Measurements from ENCODE around the gene IPO11. TPM values are rescaled to one million over a fixed set of nuclear protein-coding genes. Genes with fewer than 3 reads are reported as not detected.
"Not testable (repeated sequence)": the region's sequence is repeated elsewhere in the genome, so short reads cannot be mapped to it uniquely, and the experiment has no call there.

IPO11 gene
- total RNA-seq, 2 donors from 2014 or later: 17.5 to 39.8 TPM

DNA sequence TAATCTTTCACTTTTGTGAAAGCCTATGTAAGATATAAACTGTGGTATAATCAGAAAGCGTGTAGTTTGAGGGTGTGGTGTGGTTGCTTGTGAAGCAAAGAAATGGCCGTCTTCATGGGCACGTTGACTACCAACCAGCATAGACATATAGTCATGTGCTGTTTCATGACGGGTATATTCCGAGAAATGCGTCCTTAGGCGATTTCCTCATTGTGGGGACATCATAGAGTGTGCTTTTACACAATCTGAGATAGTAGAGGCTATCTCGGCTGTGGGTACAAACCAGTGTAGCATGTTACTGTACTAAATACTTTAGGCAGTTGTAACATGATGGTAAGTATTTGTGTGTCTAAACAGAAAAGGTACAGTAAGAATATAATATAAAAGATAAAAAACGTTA is 86.4 kb downstream of the IPO11 start:
- Histone ChIP-seq H3K27me3 (no peaks in the 10 kb centered on the region), H3K4me1 (no peaks in the 10 kb centered on the region), H3K4me3 (no peak overlapping the region), H3K36me3 (no peaks in the 10 kb centered on the region), H3K9ac (ENCODE audit: low read depth in 2 of 2, low read length in 2 of 2) (no peak overlapping the region), H3K9me3 (no peaks in the 10 kb centered on the region), H3K27ac (no peak overlapping the region)
- DNase-seq: no peak
- intact Hi-C loops (cut with DNase I): no loop called here
- TF ChIP-seq, protein P1, sequence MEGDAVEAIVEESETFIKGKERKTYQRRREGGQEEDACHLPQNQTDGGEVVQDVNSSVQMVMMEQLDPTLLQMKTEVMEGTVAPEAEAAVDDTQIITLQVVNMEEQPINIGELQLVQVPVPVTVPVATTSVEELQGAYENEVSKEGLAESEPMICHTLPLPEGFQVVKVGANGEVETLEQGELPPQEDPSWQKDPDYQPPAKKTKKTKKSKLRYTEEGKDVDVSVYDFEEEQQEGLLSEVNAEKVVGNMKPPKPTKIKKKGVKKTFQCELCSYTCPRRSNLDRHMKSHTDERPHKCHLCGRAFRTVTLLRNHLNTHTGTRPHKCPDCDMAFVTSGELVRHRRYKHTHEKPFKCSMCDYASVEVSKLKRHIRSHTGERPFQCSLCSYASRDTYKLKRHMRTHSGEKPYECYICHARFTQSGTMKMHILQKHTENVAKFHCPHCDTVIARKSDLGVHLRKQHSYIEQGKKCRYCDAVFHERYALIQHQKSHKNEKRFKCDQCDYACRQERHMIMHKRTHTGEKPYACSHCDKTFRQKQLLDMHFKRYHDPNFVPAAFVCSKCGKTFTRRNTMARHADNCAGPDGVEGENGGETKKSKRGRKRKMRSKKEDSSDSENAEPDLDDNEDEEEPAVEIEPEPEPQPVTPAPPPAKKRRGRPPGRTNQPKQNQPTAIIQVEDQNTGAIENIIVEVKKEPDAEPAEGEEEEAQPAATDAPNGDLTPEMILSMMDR (IDR thresholded peaks at IDR 0.05): no peak

DNA sequence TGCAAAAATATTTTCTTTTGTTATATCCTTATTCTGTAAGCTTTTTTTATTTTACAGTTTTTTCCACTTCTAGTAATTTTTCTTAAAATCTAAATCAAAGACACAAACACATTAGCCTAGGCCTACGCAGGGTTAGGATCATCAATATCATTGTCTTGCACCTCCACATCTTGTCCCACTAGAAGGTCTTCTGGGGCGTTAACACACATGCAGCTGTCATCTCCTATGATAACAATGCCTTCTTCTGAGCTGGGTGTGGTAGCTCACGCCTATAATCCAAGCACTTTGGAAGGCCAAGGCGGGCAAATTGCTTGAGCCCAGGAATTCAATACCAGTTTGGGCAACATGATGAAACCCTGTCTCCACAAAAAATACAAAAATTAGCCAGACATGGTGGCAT is 87.2 kb downstream of the IPO11 start:
- Histone ChIP-seq H3K36me3 (no peaks in the 10 kb centered on the region), H3K9ac (ENCODE audit: low read depth in 2 of 2, low read length in 2 of 2) (no peak overlapping the region), H3K9me3 (no peaks in the 10 kb centered on the region), H3K4me1 (no peaks in the 10 kb centered on the region), H3K27ac (no peak overlapping the region), H3K27me3 (no peaks in the 10 kb centered on the region), H3K4me3 (no peak overlapping the region)
- intact Hi-C loops (cut with DNase I): no loop called here
- DNase-seq: no peak
- TF ChIP-seq, protein P1 (IDR thresholded peaks at IDR 0.05): no peak

DNA sequence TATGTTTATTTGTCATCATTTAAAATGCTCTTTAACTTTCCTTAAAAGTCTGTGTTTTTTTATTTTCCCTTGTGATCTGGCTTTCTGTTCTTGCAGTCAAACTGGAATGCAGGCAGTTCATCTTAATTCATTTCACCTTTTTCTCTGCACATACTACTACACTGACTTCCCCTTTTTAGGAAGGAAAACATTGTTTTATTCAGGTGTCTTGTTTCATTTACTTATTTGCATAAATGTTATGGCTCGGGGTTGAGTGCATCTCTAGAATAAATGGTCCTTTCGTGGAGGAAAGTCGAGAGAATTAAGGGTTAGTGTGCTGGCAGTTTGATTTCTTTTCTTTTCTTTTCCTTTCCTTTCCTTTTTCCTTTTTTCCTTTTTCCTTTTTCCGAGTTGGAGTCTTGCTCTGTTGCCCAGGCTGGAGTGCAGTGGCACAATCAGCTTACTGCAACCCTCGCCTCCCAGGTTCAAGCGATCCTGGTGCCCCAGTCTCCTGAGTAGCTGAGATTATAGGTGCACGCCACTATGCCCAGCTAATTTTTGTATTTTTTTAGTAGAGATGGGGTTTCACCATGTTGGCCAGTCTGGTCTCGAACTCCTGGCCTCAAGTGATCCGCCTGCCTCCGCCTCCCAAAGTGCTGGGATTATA is 90.0 kb downstream of the IPO11 start:
- no peak for DNase-seq
- no peaks in the 10 kb centered on the region for H3K36me3 ChIP-seq

DNA sequence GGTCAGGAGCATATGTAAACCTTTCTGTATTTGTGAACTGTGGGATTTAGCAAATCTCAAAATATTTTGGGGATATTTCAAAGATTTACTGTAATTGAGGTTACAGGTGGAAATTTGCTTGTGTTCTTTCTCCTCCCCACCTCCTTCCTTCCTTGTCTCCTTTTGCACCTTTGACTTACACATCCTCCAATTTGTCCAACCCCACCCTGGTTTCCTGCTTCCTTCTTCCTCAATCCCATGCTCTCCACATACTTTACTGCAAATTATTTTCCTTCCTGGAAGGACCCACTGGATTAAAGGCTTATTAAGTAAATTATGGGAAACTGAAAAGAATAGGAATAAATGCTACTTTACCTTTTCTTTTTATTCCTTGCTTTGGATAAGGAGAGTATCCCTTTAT is 91.6 kb downstream of the IPO11 start:
- Histone ChIP-seq H3K27me3 (no peaks in the 10 kb centered on the region), H3K9ac (ENCODE audit: low read depth in 2 of 2, low read length in 2 of 2) (no peak overlapping the region), H3K27ac (no peak overlapping the region), H3K4me3 (no peak overlapping the region), H3K36me3 (no peaks in the 10 kb centered on the region), H3K9me3 (no peaks in the 10 kb centered on the region), H3K4me1 (no peaks in the 10 kb centered on the region)
- intact Hi-C loops (cut with DNase I): no loop called here
- TF ChIP-seq, protein P1 (IDR thresholded peaks at IDR 0.05): no peak
- no peak for DNase-seq

More for the DNA sequence above, 90.0 kb downstream of the IPO11 start:
- intact Hi-C loops (cut with DNase I): no loop called here
- Histone ChIP-seq H3K4me1 (no peaks in the 10 kb centered on the region), H3K27ac (no peak overlapping the region), H3K9ac (ENCODE audit: low read depth in 2 of 2, low read length in 2 of 2) (no peak overlapping the region), H3K27me3 (no peaks in the 10 kb centered on the region), H3K9me3 (no peaks in the 10 kb centered on the region), H3K4me3 (no peak overlapping the region)
- TF ChIP-seq, protein P1 (IDR thresholded peaks at IDR 0.05): no peak

DNA sequence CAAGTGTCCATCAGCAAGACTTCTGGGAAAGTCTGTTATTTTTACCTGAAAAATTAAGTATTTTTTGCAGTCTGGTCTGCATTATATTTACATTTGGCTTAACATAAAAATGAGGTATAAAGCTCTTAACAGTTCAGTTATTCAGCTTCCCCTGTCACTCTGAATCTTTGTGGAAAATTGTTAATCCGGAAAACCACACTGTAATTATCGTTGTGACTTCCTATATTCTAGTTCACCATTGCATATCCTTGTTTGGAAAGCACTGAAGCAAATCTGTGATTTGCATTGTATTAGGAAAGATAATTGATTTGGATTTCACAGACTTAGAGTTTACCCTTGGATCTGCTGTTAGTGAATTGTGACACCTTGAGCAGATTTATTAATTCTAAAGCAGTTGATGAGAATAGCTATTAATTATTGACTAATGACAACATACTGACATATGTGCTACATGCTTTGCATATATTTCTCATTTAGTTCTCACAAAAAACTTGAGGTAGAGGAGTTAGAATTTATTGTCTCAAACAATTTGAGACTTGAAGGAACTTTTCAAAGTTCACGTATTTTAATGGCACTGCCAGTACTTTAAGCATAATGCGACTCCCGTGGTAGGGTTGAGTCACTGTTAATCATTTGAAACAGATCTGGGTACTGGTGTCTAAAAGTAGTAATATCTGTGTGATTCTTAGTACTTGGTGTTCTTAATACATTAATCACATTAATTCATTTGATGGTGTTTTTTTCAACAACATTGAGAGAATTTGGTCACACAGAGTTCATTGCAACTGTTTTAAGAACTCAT is 94.3 kb downstream of the IPO11 start:
- Histone ChIP-seq H3K4me3 (no peak overlapping the region), H3K27ac (no peak overlapping the region), H3K4me1 (no peaks in the 10 kb centered on the region), H3K9me3 (no peaks in the 10 kb centered on the region), H3K36me3 (no peaks in the 10 kb centered on the region), H3K9ac (ENCODE audit: low read depth in 2 of 2, low read length in 2 of 2) (no peak overlapping the region), H3K27me3 (no peaks in the 10 kb centered on the region)
- intact Hi-C loops (cut with DNase I): no loop called here
- no peak for DNase-seq
- TF ChIP-seq, protein P1 (IDR thresholded peaks at IDR 0.05): no peak

DNA sequence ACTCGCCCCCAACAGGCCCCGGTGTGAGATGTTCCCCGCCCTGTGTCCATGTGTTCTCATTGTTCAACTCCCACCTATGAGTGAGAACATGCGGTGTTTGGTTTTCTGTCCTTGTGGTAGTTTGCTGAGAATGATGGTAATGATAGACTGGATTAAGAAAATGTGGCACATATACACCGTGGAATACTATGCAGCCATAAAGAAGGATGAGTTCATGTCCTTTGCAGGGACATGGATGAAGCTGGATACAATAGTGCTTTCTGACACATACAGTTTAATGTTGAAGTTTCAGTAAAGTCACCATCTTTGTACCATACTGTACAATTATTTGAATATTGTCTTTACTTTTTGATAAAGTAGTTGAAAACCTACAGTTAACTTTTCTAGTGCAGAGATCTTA is 96.2 kb downstream of the IPO11 start:
- H3K4me1 ChIP-seq; intact Hi-C loops (cut with DNase I); H3K9me3 ChIP-seq; H3K4me3 ChIP-seq; H3K27ac ChIP-seq; H3K27me3 ChIP-seq; H3K9ac ChIP-seq (ENCODE audit: low read depth in 2 of 2, low read length in 2 of 2); DNase-seq; H3K36me3 ChIP-seq: not testable (repeated sequence)
